CD4-positive, alpha-beta T cell (primary cell): ENCODE measurements around the gene OPA3. TPM values are rescaled to one million over a fixed set of nuclear protein-coding genes. Genes with fewer than 3 reads are reported as not detected.
"Not testable (repeated sequence)": the region's sequence is repeated elsewhere in the genome, so short reads cannot be mapped to it uniquely, and the experiment has no call there.

ENCODE experiments used
- ATAC-seq: fragments of 200-7000 bp; cut with Tn5 transposase; one replicate; pipeline ENCODE4 v1.10.0; 2022; ENCODE audit warnings: mild to moderate bottlenecking; ENCODE audit not compliant: poor library complexity
- CTCF ChIA-PET: fragments of 350-600 bp; sonication (Branson Sonifier 250); formaldehyde crosslinking; loops from one replicate; lab custom pipeline; 2021; ENCODE audit warnings: antibody characterized with exemption, inconsistent platforms; lab: Charles Lee
- POLR2A ChIA-PET: fragments of 350-600 bp; sonication (Branson Sonifier 250); formaldehyde crosslinking; loops from one replicate; lab custom pipeline; 2021; ENCODE audit warnings: antibody characterized with exemption, inconsistent platforms; lab: Charles Lee
- DNase-seq, 14 experiments: peaks; one replicate each; pipeline ENCODE4 v3.0.0-alpha.2; 2013 to 2020; ENCODE audit warnings: mixed read lengths in 2 of 14
- H3K27ac ChIP-seq, 2 donors: one replicate each; pipeline versions ENCODE4 v1.5.1 to v1.7.0; 2013; ENCODE audit warnings: low read length in 2 of 2, low read depth in 1 of 2, mild to moderate bottlenecking in 1 of 2
- H3K27me3 ChIP-seq, 2 experiments: 1 replicate in 1 of 2; 2 replicates in 1 of 2; pipeline versions ENCODE4 v1.6.1 to v1.7.0; 2013; ENCODE audit warnings: low read length in 2 of 2, control low read depth in 1 of 2, mild to moderate bottlenecking in 1 of 2, moderate library complexity in 1 of 2; ENCODE audit not compliant: insufficient read depth in 2 of 2, control insufficient read depth in 1 of 2
- H3K36me3 ChIP-seq: one replicate; pipeline ENCODE4 v1.6.1; 2013; ENCODE audit warnings: low read length, control low read depth; ENCODE audit not compliant: insufficient read depth
- H3K4me1 ChIP-seq: one replicate; pipeline ENCODE4 v1.6.1; 2013; ENCODE audit warnings: low read length, control low read depth; ENCODE audit not compliant: insufficient read depth
- H3K4me3 ChIP-seq: one replicate; pipeline ENCODE4 v1.5.1; 2013; ENCODE audit warnings: mild to moderate bottlenecking, low read length, moderate library complexity
- H3K9me3 ChIP-seq, 2 experiments: 1 replicate in 1 of 2; 2 replicates in 1 of 2; pipeline versions ENCODE4 v1.6.1 to v1.7.0; 2013; ENCODE audit warnings: low read length in 2 of 2, mild to moderate bottlenecking in 2 of 2, control low read depth in 1 of 2, moderate library complexity in 1 of 2; ENCODE audit not compliant: control insufficient read depth in 1 of 2, insufficient read depth in 1 of 2
- H3K27ac Mint-ChIP-seq: one replicate; pipeline ENCODE4 v1.8.0; 2020; ENCODE audit warnings: mixed read lengths
- H3K27me3 Mint-ChIP-seq: one replicate; pipeline ENCODE4 v1.8.0; 2021; ENCODE audit warnings: mixed read lengths
- H3K36me3 Mint-ChIP-seq: one replicate; pipeline ENCODE4 v1.8.0; 2021; ENCODE audit warnings: low read depth, mixed read lengths
- H3K4me1 Mint-ChIP-seq: one replicate; pipeline ENCODE4 v1.8.0; 2021; ENCODE audit warnings: low read depth, mixed read lengths
- H3K4me3 Mint-ChIP-seq: one replicate; pipeline ENCODE4 v1.8.0; 2020; ENCODE audit warnings: mild to moderate bottlenecking, mixed read lengths
- H3K9me3 Mint-ChIP-seq: one replicate; pipeline ENCODE4 v1.8.0; 2020; ENCODE audit warnings: mixed read lengths
- intact Hi-C, 2 experiments: fragments of 100-400 bp; cut with DNase I in 1 of 2; cut with micrococcal nuclease in 1 of 2; formaldehyde crosslinking; loops; one replicate each; pipeline versions ENCODE4 v1.15.1 to v1.9.0; 2023 to 2025; cut with DNase I, micrococcal nuclease
- total RNA-seq, 174 experiments: library from RNA in 2 of 174; stranded (reverse) in 2 of 174; gene quantifications; one replicate each; pipeline ENCODE4 v1.2.3 and lab custom pipeline; 2021 to 2026
- TF ChIP-seq, protein P1 (sequence below): fragments of 200-600 bp; IDR thresholded peaks from one replicate; pipeline ENCODE4 v1.8.0; 2022; ENCODE audit warnings: antibody characterized with exemption, mild to moderate bottlenecking

OPA3 gene
- total RNA-seq, 2 experiments from 2014 or later, result 3.1 to 3.2 TPM

DNA sequence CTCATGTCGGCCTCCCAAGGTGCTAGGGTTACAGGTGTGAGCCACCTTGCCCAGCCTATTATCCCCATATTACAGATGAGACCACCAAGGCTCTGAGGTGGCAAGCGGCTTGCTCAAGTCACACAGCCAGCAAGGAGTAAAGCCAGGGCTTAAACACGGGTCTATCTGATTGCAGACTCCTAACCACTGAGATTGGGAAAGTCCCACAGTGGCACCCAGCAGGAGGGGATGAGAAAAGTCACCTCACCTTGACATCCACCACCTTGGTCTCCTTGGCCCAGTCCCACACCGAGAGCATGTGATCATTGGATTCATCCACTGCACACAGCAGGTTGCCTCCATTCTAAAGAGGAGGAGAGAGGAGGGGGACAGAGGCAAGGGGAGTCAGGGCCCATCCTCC lies 45.1 kb upstream of the OPA3 start:
- no peak for DNase-seq
- TF ChIP-seq, protein P1, sequence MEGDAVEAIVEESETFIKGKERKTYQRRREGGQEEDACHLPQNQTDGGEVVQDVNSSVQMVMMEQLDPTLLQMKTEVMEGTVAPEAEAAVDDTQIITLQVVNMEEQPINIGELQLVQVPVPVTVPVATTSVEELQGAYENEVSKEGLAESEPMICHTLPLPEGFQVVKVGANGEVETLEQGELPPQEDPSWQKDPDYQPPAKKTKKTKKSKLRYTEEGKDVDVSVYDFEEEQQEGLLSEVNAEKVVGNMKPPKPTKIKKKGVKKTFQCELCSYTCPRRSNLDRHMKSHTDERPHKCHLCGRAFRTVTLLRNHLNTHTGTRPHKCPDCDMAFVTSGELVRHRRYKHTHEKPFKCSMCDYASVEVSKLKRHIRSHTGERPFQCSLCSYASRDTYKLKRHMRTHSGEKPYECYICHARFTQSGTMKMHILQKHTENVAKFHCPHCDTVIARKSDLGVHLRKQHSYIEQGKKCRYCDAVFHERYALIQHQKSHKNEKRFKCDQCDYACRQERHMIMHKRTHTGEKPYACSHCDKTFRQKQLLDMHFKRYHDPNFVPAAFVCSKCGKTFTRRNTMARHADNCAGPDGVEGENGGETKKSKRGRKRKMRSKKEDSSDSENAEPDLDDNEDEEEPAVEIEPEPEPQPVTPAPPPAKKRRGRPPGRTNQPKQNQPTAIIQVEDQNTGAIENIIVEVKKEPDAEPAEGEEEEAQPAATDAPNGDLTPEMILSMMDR, result no peak
- ATAC-seq, result no peak
- no peak overlapping the region for H3K4me3 ChIP-seq
- Mint-ChIP-seq H3K36me3 (peaks cover 25% of the 10 kb centered on the region), H3K9me3 (no peaks in the 10 kb centered on the region), H3K27ac (no peak overlapping the region), H3K4me3 (no peak overlapping the region), H3K27me3 (no peaks in the 10 kb centered on the region), H3K4me1 (no peaks in the 10 kb centered on the region)
- intact Hi-C loops, result no loop called here
- POLR2A ChIA-PET, result no interaction called here
- H3K9me3 ChIP-seq, result no peaks in the 10 kb centered on the region
- H3K27ac ChIP-seq, result no peak overlapping the region
- H3K36me3 ChIP-seq, result peaks cover 41% of the 10 kb centered on the region
- H3K4me1 ChIP-seq, result no peaks in the 10 kb centered on the region
- CTCF ChIA-PET, result no interaction called here
- H3K27me3 ChIP-seq, result no peaks in the 10 kb centered on the region

DNA sequence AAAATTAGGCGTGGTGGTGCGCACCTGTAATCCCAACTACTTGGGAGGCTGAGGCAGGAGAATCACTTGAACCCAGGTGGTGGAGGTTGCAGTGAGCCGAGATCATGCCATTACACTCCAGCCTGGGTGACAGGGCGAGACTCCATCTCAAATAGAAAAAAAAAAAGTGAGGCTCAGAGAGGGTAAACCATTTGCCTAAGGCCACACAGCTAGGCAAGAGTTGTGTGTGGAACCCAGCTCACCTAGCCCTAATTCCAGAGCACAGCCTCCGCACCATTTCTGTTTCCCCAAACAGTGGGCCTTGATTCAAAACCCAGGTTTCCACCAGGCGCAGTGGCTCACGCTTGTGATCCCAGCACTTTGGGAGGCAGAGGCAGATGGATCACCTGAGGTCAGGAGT lies 43.6 kb upstream of the OPA3 start:
- H3K27me3 ChIP-seq, H3K4me1 Mint-ChIP-seq, H3K9me3 Mint-ChIP-seq, H3K4me3 ChIP-seq, H3K4me3 Mint-ChIP-seq, ATAC-seq, H3K27ac ChIP-seq, H3K27ac Mint-ChIP-seq, intact Hi-C loops, H3K4me1 ChIP-seq, H3K27me3 Mint-ChIP-seq, CTCF ChIA-PET, DNase-seq, POLR2A ChIA-PET, H3K9me3 ChIP-seq: not testable (repeated sequence)
- H3K36me3 ChIP-seq, result peaks cover 50% of the 10 kb centered on the region
- H3K36me3 Mint-ChIP-seq, result peaks cover 37% of the 10 kb centered on the region

DNA sequence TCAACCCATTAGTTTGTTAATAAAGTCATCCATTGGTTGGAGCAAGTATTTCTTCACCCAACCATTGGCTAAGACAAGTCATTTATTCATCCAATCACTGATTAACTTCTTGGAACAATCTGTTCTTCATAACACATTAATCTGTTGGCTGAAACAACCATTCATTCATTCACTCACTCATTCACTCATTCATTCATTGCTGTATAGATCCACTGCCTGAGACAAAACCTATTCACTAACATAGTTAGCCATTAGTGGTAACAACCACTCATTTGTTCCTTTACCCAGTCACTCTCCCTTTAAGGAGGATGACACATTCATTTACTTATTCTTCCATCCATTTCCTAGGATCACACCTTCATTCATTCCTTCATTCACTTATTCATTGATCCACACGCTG lies 39.4 kb upstream of the OPA3 start:
- no peaks in the 10 kb centered on the region for H3K9me3 Mint-ChIP-seq
- H3K27me3 Mint-ChIP-seq, result no peaks in the 10 kb centered on the region
- Histone ChIP-seq H3K36me3 (peaks cover 59% of the 10 kb centered on the region), H3K4me1 (no peaks in the 10 kb centered on the region), H3K27me3 (no peaks in the 10 kb centered on the region), H3K27ac (no peak overlapping the region), H3K4me3 (no peak overlapping the region), H3K9me3 (no peaks in the 10 kb centered on the region)
- ATAC-seq (no peak), DNase-seq (no peak)
- TF ChIP-seq, protein P1, result no peak
- ChIA-PET CTCF (no interaction called here), POLR2A (no interaction called here)
- H3K27ac Mint-ChIP-seq, result no peak overlapping the region
- intact Hi-C loops, result no loop called here
- H3K4me1 Mint-ChIP-seq, result no peaks in the 10 kb centered on the region
- no peak overlapping the region for H3K4me3 Mint-ChIP-seq
- peaks cover 74% of the 10 kb centered on the region for H3K36me3 Mint-ChIP-seq

DNA sequence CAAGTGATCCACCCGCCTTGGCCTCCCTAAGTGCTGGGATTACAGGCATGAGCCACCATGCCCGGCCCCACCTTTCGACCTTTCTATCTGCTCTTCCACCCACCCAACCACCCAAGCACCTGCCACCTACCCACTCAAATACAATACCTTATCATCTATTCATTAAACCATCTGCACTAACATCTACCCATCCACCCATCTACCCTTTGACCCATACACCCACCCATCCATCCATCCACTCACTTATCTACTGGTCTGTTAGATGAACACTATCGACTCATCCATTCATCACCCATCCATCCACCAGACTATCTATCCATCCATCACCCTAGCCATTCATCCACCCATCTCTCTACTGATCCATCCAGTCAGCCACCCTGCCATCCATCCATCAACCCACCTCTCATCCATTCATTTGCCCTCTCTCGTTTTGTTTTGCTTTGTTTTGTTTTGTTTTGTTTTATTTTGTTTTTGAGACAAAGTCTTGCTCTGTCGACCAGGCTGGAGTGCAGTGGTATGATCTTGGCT lies 37.4 kb upstream of the OPA3 start:
- H3K4me1 ChIP-seq, result no peaks in the 10 kb centered on the region
- no peak overlapping the region for H3K4me3 Mint-ChIP-seq
- TF ChIP-seq, protein P1, result no peak
- no peaks in the 10 kb centered on the region for H3K4me1 Mint-ChIP-seq
- no peak for DNase-seq
- peaks cover 62% of the 10 kb centered on the region for H3K36me3 ChIP-seq
- H3K9me3 Mint-ChIP-seq, result no peaks in the 10 kb centered on the region
- ChIA-PET CTCF (interaction anchor here (0.7 kb wide), 1 partner anchor 532 kb away, joined by 3 read pairs; no protein-coding TSS in a partner anchor), POLR2A (no interaction called here)
- no peak for ATAC-seq
- no peak overlapping the region for H3K27ac Mint-ChIP-seq
- no peaks in the 10 kb centered on the region for H3K27me3 Mint-ChIP-seq
- peaks cover 77% of the 10 kb centered on the region for H3K36me3 Mint-ChIP-seq
- H3K9me3 ChIP-seq, result no peaks in the 10 kb centered on the region
- no peaks in the 10 kb centered on the region for H3K27me3 ChIP-seq
- intact Hi-C loops, result no loop called here
- no peak overlapping the region for H3K4me3 ChIP-seq
- no peak overlapping the region for H3K27ac ChIP-seq
